Endothelial cell of umbilical vein (primary cell): ENCODE results near the gene PSME3IP1.

Source experiments
- CTCF ChIP-seq, 2 donors: IDR thresholded peaks; 1 replicate in 1 of 2; 2 replicates in 1 of 2; pipeline ENCODE4 v1.5.1; 2011; ENCODE audit warnings: low read length in 2 of 2, mild to moderate bottlenecking in 2 of 2, moderate library complexity in 2 of 2, control low read depth in 1 of 2, inconsistent platforms in 1 of 2, low read depth in 1 of 2; ENCODE audit not compliant: insufficient read depth in 1 of 2; ENCODE audit errors: extremely low read depth in 1 of 2
- EZH2 ChIP-seq: IDR thresholded peaks from 2 replicates; pipeline ENCODE4 v1.6.1; 2012; ENCODE audit warnings: borderline replicate concordance, low read depth, mild to moderate bottlenecking, moderate library complexity, low read length, inconsistent platforms; ENCODE audit not compliant: severe bottlenecking
- FOS ChIP-seq: IDR thresholded peaks from 2 replicates; pipeline ENCODE4 v1.6.1; 2011; ENCODE audit warnings: mild to moderate bottlenecking, low read length, moderate library complexity, borderline replicate concordance; ENCODE audit not compliant: insufficient read depth
- GATA2 ChIP-seq: IDR thresholded peaks from 2 replicates; pipeline ENCODE4 v1.7.0; 2011; ENCODE audit warnings: low read depth, mild to moderate bottlenecking, moderate library complexity, mixed read lengths, low read length; ENCODE audit not compliant: insufficient read length, insufficient read depth
- JUN ChIP-seq: IDR thresholded peaks from 2 replicates; pipeline ENCODE4 v1.6.1; 2011; ENCODE audit warnings: borderline replicate concordance, low read depth; ENCODE audit not compliant: insufficient read length, insufficient read depth
- MAX ChIP-seq: IDR thresholded peaks from 2 replicates; pipeline ENCODE4 v1.6.1; 2011; ENCODE audit not compliant: insufficient read depth, insufficient read length
- MYC ChIP-seq: IDR thresholded peaks from one replicate; pipeline ENCODE4 v1.6.1; 2011; ENCODE audit warnings: mild to moderate bottlenecking, low read depth, low read length
- POLR2A ChIP-seq: IDR thresholded peaks from 2 replicates; pipeline ENCODE4 v1.6.1; 2012; ENCODE audit warnings: low read depth, mild to moderate bottlenecking, control low read depth, low read length
- POLR2AphosphoS5 ChIP-seq: IDR thresholded peaks from 2 replicates; pipeline ENCODE4 v1.6.1; 2012; ENCODE audit warnings: low read depth, mild to moderate bottlenecking, control low read depth, low read length, moderate library complexity; ENCODE audit not compliant: insufficient read depth

- TF ChIP-seq CTCF (IDR thresholded peaks at IDR 0.05; ENCODE audit: extremely low read depth in 1 of 2, insufficient read depth in 1 of 2, low read depth in 1 of 2, low read length in 2 of 2), result no peak
- TF ChIP-seq POLR2A, result no peak
- no peak for TF ChIP-seq POLR2AphosphoS5
- TF ChIP-seq EZH2, result no peak
- no peak for TF ChIP-seq FOS
- no peak for TF ChIP-seq MAX
- TF ChIP-seq JUN, result no peak
- no peak for TF ChIP-seq MYC
- TF ChIP-seq GATA2, result no peak
These were observed 2.8 kb upstream of the PSME3IP1 start for GRCh38 chr16:57188711-57189002.
